GM10266 (cell line): ENCODE data around the gene HSPG2.

Experiments used
- DNase-seq: peaks from one replicate; pipeline ENCODE4 v3.0.0; 2012; ENCODE audit errors: extremely low spot score
- TF ChIP-seq, protein P1 (sequence below): IDR thresholded peaks from 2 replicates; pipeline ENCODE4 v1.5.1; 2012; ENCODE audit warnings: mild to moderate bottlenecking, low read depth; ENCODE audit not compliant: control insufficient read depth, insufficient read depth; ENCODE audit errors: missing control alignments

The HSPG2 gene

GRCh38 chr1:21872445-21873079 is 64.5 kb downstream of the HSPG2 start:
- TF ChIP-seq, protein P1, sequence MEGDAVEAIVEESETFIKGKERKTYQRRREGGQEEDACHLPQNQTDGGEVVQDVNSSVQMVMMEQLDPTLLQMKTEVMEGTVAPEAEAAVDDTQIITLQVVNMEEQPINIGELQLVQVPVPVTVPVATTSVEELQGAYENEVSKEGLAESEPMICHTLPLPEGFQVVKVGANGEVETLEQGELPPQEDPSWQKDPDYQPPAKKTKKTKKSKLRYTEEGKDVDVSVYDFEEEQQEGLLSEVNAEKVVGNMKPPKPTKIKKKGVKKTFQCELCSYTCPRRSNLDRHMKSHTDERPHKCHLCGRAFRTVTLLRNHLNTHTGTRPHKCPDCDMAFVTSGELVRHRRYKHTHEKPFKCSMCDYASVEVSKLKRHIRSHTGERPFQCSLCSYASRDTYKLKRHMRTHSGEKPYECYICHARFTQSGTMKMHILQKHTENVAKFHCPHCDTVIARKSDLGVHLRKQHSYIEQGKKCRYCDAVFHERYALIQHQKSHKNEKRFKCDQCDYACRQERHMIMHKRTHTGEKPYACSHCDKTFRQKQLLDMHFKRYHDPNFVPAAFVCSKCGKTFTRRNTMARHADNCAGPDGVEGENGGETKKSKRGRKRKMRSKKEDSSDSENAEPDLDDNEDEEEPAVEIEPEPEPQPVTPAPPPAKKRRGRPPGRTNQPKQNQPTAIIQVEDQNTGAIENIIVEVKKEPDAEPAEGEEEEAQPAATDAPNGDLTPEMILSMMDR = no peak
- DNase-seq = no peak

- TF ChIP-seq, protein P1 = no peak
- no peak for DNase-seq
Measured at GRCh38 chr1:21871943-21872342, 65.2 kb downstream of the HSPG2 start.

GRCh38 chr1:21870611-21871010 is 66.5 kb downstream of the HSPG2 start:
- no peak for DNase-seq
- TF ChIP-seq, protein P1 = no peak

DNA sequence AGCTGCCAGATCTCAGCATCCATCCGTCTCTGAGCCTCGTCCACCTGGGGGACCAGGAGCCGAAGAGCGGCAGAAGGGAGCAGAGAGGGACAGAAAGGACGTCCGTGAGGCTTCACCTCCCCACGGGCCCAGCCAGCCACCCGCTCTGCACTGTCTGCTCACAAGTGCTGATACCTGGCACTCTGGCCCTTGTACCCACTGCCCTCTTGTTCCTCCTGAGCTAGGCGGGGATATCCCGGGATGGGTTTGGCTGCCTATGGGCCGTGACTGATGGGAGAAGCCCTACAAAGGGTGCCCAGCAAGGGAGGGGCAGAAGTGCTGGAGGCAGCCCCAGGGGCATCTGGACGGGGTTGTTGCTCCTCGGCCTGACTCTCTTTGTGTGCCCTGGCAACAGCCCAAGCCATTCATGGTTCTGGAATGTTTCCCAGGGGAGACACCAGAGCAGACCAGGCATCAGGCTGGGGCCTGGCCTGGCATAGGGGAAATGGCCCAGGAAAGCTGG is 67.4 kb downstream of the HSPG2 start:
- DNase-seq = no peak
- TF ChIP-seq, protein P1 = no peak

DNA sequence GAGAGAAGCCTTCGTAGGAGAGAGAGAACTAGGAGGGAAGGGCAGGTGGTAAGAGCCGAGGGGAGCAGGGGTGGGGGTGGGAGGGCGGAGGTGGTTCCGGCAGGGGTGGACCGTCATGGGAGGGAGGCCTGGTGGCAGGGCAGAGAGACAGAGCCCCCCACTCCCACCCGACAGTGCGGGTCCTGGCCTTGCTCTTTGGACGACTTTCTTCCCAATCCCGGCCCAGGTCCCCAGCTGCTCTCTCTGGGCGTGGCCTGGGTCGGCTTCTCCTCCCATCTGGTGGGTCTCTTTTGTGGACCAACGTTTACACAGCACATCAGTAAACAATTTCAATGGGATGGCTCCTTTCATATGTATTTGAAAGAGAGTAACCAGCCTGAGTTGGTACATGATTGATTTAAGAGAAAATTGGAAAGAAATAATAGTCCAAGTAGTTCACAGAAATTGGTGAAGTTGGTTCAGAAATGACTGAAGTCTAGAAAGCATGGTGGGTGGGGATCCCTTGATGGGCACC is 68.1 kb downstream of the HSPG2 start:
- TF ChIP-seq, protein P1 = no peak
- no peak for DNase-seq

- TF ChIP-seq, protein P1 = no peak
- DNase-seq = no peak
Measured at GRCh38 chr1:21868482-21868881, 68.6 kb downstream of the HSPG2 start.

- no peak for DNase-seq
- TF ChIP-seq, protein P1 = no peak
Measured at GRCh38 chr1:21867451-21867996, 69.6 kb downstream of the HSPG2 start.
